ELR (cell line): ENCODE data around the gene RANGRF.

Experiments used
- DNase-seq: peaks from one replicate; pipeline ENCODE4 v3.0.0-alpha.2; 2015; ENCODE audit warnings: low read depth

RANGRF gene

DNA sequence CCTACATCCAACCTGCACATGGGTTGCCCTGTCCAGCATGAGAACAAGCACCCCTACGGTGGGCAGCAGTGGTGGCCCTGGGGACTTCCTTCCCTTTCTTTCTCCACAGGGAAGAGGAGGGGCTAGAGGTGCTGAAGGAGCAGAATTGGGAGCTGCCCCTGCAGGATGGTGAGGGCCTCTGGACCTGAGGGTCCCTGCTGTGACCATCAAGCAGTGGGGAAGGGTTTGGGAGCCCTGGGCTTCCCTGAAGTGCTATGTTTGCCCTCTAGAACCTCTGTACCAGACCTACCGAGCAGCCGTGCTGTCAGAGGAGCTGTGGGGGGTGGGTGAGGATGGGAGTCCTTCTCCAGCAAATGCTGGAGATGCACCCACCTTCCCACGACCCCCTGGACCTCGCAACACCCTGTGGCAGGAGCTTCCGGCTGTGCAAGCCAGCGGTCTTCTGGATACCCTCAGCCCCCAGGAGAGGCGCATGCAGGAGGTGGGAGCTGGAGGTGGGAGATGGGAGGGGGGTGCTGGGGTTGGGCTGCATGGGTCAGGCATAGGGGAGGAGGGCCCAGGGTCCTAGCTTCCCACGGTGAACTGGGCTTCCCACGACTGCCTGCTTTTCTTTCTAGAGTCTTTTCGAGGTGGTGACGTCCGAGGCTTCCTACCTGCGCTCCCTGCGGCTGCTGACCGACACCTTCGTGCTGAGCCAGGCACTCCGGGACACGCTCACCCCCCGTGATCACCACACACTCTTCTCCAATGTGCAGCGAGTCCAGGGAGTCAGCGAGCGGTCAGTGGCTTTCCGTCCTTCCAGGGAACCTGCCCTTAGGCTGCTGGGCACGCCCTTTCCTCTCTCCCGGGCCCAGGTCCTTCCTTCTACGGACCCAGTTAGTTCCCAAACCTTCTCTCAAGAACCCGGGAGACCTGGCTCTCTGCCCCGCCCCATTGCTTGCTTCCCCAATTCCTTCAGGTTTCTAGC lies 26.6 kb downstream of the RANGRF start:
- no peak for DNase-seq

GRCh38 chr17:8315764-8316217 lies 27.3 kb downstream of the RANGRF start:
- DNase-seq, result no peak

GRCh38 chr17:8318010-8318935 lies 29.8 kb downstream of the RANGRF start:
- no peak for DNase-seq

DNA sequence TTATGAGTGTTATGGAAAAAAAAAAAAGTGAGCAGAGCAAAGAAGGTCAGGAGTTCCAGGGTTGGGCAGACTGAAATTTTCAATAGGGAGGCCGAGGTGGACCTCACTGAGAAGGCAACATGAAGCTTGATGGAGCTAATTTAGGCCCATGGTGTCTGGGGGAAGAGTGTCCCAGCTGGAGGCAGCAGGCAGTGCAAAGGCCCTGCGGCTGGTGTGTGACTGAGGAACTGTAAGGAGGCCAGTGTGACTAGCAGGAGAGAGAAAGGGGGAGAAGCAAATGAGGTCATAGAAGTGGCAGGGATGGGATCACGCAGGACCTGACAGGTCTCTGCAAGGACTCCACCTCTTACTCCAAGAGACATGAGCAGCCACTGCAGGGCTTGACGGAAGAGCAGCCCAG lies 31.8 kb downstream of the RANGRF start:
- DNase-seq, result no peak

- no peak for DNase-seq
Measured at GRCh38 chr17:8320990-8321389, 32.5 kb downstream of the RANGRF start.

GRCh38 chr17:8322061-8322460 lies 33.6 kb downstream of the RANGRF start:
- DNase-seq, result no peak

- DNase-seq, result no peak
Measured at GRCh38 chr17:8324132-8324531, 35.7 kb downstream of the RANGRF start.

GRCh38 chr17:8324923-8325322 lies 36.5 kb downstream of the RANGRF start:
- DNase-seq, result no peak

DNA sequence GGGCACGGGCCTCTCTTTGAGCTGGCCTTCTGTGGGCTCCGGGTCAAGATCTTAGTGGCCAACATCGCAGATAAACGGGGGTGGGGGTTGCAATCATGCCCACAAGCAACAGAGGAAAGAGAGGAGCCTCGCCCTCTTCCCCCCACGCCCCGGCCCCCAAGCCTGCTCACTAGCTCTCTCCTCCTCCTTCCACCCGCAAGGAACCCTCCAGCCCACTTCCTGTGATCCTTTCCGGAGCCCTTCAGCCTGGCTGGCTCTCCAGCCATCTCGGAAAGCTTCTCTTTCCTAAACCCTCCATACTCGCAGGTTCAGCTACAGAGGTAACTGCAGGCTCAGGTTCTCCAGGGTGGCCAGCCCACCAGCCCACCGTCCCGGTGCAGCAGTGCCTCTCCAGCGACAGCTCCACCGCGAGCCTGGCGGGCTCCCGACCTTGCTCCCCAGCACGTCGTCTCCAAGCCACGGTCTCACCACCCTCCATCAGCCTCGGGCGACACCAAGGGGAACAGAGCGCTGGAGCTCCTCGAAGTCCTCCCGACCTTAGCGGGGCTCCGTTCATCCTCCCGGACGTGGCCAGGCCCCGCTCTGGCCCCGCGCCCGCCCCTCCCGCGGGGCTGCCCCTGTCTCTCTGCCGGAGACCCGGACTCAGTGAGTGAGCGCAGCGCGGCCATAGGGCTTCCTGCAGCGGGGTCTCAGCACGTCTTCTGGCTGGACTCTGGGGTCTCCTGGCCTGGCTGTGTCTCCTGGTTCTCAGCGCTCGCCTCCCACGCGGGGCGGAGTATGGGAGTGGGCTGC lies 38.2 kb downstream of the RANGRF start:
- DNase-seq, result peak; percentile 32

GRCh38 chr17:8327303-8327649 lies 38.8 kb downstream of the RANGRF start:
- no peak for DNase-seq

DNA sequence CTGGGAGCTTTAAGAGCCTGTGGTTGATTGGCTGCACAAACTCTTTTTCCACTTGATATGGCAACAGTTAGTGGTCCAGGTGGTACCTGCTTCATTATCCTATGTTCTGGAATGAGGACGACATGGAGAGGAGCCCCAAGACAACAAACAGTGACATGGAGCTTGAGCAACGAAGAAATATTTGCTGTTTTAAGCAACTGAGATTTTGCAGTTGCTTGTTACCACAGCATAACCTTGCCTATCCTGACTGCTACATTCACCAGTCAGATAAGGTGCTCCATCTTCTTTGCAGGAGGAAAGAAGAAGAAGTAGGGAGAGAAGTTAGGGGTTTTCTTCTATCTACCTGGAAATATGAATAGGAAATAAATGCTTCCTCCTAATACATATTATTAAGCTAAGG lies 43.7 kb downstream of the RANGRF start:
- no peak for DNase-seq

DNA sequence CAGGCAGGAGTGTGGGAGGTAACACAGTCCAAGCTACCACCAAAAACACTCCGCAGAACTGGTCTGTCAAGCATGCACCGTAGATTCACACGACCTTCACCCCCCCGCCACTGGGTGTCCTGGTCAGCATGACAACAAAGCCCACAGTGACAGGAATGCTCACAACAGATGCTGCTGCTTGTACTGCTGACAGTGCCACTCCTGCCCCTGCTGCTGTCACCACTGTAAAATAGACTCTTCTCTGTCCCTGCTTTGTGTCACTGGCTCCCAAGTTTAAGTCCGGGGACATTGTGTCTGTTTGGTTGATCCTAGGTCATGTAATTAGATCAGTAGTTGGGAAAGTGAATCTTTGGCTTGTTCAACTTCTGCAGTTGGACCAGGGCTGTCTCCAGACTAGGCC lies 44.2 kb downstream of the RANGRF start:
- no peak for DNase-seq

DNA sequence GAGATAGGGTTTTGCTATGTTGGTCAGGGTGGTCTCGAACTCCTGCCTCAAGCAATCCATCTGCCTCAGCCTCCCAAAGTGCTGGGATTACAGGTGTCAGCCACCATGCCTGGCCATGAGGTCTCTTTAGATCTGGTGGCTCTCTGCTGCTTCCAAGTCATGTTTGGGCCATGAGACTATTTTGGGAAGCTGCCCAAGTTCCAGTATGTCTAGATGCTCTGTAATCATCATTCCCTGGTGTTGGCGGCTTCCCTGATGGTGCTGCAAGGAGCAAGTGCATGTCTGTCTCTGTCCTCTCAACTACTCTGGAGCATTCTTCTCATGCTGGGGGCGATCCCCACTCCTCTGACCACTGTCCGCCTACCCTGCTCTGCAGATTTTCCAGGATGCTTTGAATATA lies 44.8 kb downstream of the RANGRF start:
- no peak for DNase-seq

DNA sequence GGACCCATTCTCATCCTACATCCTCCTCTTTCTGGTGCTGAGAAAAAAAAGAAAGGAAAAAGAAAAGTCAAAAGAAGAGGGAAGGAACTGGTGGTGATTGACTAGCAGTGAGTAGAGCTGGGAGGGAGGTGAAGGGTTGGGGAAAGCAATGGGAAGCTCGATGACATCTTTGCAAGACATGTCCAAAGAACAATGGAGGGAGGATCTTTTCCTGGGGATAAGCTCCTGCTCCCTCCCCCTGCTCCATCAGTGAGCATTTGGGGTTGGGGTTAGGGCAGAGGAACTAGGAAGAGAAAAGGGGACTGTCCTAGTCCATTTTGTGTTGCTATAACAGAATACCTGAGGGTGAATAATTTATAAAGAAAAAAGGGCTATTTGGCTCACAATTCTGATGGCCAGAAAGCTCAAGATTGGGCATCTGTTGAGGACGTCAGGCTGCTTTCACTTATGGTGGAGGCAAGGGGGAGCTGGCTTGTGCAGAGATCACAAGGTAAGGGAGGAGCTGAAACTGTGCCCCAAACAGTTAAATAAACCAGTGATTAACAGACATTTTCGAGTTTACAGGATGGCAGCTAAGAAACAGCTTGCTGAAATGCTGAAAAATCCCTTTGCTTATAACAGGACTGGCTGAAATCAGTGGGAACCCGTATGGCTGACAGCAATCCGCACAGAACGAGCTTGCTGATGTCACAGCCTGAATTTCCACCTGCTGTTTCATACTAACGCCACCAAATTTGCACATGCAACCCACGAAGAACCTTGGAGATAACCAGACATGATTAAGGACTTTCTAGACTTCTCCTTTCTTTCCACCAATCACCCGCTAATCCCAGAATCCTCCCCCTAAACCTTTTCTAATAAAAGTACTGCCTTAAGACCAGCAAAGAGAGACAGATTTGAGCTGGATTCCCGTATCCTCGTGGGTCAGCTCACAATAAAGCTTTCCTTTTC lies 49.6 kb downstream of the RANGRF start:
- DNase-seq, result no peak

DNA sequence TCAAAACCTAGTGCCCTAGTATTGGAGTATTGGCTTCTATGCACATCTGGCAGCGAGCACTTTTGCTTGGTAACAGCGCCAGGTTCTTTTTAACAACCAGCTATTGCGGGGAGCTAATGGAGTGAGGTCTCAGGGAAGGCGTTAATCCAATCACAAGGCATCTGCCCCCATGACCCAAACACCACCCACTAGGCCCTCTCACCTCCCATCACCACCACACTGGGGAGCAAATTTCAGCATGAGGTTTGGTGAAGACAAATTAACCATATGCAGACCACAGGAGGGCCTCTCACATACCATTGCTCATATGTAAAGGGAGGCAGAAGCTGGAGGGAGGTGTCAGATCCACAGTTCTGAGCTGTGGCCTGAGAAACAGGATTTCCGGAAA lies 50.3 kb downstream of the RANGRF start:
- no peak for DNase-seq

- DNase-seq, result no peak
Measured at GRCh38 chr17:8339540-8339939, 51.1 kb downstream of the RANGRF start, which contains the start of gene ODF4. Gene ODF4 (plus strand): TSS chr17:8339840. CDS start chr17:8340052, 212 bp downstream.
